GM19463 (cell line): ENCODE results near the gene ELF4.

Experiments used
- ATAC-seq: cut with Tn5 transposase; IDR thresholded peaks from one replicate; pipeline ENCODE4 v1.9.1; 2021; ENCODE audit warnings: mild to moderate bottlenecking, moderate library complexity; ENCODE audit not compliant: unreplicated experiment

The ELF4 gene

DNA sequence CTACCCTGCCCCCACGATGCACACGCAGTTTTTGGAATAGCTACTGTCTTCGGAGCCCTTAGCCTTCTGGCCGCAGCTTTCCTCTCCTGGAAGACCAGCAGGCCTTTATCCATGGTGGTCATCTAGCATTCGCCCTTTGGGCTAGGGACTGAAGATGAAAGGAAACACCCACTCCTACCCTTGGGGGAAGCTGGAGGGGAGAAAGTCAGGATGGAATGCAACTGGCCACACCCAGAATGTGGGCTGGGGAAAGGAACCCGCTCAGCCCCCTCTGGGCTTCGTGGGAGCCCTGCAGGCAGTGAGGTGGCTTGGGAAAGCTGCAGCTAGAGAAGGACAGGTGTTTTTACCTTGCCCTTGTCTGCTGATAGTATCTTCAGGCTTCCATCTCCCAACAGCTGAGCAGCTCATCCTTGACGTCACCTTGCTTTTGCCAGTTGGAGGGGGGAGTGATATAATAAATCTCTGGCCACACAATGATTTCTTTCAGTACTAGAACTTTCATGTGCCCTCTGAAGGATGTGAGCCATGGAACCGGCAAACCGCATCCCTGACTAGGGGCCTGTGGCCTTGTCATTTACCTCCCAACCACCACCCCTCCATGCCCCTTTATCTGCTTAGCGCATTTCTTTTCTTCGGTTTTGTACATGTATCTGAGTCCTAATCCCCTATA lies 59.0 kb downstream of the ELF4 start:
- no peak for ATAC-seq

DNA sequence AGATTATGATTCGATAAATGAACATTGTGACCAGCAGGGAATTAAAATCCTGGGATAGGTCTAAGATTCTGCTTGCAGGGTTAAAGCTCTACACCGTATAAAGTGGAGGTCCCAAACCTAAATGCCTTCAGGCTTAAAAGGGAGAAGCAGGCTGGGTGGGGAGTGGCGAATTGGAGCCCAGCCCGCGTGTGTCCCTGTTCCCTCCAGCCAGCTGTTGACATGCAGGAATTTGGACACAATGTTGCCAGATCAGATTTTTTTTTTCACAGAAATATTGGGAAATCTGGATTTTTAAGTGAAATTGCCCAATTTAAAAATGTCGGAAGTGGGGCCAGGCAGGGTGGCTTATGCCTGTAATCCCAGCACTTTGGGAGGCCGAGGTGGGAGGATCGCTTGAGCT lies 60.5 kb downstream of the ELF4 start:
- ATAC-seq = no peak

DNA sequence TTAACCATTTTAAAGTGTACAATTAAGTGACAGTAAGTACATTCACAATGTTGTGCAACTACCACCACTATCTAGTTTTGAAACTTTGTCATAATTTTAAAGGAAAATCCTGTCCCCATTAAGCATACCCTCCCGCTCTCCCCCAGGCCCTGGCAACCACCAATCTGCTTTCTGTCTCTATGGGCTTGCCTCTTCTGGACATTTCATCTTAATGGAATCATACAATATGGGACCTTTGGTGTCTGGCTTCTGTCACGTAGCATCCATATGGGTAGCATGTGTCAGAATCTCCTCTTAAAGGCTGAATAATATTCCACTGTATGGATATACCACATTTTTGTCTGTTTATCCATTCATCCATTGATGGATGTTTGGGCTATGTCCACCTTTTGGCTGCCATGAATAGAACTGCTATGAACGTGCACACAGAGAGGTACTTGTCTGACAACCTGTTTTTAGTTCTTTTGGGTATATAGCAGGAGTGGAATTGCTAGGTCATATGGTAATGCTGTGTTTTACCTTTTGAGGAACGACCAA lies 61.5 kb downstream of the ELF4 start:
- no peak for ATAC-seq

DNA sequence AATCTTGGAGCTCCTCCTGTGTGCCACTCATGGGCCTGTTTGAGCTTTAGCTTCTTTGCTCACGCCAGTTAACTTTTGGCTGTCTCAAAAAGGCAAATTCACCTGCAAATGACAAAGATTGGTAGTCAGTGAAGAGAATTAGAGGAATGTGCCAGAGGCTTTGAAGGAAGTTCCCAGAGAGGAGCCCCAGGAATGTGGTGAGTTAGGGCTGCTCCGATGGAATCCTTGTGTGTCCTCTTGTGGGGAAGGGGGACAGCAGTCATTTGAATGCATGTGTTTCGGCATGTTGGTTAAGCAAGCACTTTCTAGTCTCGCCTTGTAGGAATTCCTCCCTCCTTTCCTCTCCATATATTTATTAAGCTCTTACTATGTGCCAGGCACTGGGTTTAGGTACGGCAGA lies 62.9 kb downstream of the ELF4 start:
- no peak for ATAC-seq

DNA sequence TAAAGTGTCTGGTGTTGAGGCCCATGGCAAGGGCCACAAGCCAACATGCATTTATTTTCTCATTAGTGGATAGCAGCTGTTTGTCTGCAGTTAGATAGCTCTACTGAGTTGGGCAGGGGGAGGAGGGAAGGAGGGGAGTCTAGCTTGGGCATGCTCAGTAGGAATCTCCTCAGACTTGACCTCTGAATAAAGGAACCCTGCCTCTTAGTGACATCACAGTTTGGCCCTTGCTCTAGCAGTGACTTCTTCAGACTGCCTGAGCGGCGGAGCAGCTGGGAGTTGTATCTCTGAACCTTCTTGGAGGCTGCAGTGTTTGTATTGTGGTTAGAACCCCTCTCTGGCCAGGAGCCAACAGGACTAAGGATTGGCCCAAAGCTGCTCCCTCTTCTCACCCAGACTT lies 70.5 kb downstream of the ELF4 start:
- no peak for ATAC-seq

DNA sequence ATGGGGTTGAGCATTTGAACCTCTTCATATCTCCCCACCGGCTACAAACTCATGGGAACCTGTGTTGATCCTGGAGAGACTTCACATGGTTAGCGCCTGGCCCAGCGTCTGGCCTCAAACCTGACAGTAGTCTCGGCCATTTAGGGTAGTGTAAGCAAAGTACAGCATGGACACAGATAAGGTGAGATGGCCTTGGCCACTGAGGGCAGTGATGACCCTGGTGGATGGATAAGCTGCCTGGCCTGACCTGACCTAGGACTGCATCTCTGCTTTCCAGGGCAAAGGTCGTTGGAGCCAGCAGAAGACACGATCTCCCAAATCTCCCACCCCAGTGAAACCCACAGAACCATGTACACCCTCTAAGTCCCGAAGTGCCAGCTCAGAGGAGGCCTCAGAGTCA lies 76.1 kb downstream of the ELF4 start:
- ATAC-seq = no peak

DNA sequence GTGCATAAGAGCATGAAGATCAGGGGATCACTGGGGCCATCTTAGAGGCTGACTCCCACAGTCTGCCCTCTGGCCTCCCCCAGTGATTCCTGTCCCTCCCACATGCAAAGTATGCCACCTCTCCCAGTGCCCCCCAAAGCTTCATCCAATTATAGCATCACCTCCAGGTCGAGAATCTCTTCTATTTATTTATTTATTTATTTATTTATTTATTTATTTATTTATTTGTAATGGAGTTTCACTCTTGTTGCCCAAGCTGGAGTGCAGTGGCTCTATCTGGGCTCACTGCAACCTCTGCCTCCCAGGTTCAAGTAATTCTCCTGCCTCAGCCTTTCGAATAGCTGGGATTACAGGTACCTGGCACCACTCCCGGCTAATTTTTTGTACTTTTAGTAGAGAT lies 77.7 kb downstream of the ELF4 start:
- ATAC-seq = no peak

DNA sequence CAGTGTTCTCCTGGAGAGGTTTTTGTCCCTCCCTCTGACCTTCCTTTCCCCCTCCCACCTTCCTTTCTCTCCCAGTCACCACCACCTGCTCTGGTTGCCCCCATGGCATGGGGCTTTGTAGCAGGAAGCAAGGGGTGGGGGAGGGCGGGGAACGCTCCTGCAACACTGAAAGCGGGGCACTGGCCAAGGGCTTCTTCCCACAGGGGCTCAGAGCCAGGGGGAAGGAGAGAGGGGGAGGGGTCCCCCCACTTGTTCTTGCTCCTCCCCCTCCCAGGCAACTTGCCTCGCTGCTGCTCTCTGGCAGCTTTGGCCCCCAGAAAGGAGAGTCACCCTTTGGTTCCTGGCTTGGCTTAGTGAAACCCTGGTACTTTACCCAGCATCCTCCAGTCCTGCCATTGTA lies 79.5 kb downstream of the ELF4 start:
- no peak for ATAC-seq

DNA sequence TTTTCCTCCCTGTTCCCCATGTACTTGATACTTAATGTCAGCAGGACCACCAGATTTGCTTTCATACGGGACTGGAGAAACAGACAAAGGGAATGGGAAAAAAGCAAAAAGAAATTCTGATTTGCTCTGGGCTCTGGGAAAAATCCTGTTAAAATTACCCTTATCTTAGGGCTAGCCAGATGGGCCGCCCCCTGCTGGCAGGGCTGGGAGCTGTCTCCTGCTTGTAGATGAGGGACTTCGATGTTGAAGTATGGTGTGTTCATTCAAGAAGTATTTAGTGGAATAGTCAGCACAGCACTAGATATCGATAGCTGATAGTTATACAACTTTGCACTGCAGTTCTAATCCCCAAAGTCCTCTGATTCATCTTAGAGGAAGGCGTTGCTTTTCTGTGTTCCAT lies 82.1 kb downstream of the ELF4 start:
- ATAC-seq = no peak

DNA sequence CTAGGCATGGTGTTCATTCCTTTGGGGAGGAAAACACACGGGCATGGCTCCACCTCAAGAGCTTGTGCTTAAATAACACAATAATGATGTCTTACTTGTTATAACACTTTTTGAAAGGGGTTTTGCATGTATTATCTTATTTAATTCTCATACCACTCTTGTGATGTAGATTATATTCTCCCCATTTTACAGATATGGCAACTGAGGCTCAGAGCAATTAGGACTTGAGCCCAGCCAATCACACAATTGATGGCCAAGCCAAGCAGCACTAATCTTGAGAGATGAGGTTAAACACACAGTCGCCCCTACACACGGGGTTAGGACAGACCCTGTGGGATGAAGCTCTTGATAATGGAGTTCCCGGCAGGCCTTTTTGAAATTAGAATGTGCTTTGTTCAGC lies 82.7 kb downstream of the ELF4 start:
- no peak for ATAC-seq

DNA sequence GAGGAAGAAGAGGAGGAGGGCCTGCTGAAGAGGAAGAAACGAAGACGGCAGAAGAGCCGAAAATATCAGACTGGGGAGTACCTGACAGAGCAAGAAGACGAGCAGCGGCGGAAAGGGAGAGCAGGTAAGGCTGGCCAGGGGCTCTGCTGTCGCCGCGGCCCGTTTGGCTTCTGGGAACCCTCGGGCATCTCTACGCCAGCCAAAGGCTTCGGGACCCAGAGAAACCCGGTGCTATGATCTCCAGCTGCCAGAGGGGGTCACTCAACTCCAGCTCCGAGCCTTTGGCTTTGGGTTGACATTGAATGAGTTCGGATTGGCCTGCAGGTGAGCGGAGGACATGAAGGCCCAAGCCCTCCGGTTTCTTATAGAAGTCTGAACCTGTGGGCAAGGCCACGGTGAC lies 85.0 kb downstream of the ELF4 start:
- no peak for ATAC-seq

DNA sequence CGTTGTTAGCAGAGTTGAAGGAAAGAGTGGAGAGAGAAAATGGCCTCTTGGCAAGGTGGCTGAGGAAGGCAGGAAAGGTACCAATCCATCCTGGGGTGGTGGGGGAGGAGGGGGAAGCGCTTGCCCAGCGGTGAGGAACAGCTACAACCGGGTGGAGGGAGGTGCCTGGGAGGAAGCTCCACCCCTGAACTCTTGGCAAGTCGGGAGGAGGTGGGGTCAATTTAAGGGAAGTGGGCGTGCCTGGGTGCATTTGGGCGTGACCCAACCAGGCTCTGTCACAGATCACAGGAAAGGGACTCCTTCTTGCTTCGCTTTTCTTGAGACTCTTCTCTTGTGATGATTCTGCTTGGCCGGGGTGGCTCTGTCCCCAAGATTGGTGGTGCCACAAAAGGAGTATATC lies 86.2 kb downstream of the ELF4 start:
- ATAC-seq = peak; percentile 100

DNA sequence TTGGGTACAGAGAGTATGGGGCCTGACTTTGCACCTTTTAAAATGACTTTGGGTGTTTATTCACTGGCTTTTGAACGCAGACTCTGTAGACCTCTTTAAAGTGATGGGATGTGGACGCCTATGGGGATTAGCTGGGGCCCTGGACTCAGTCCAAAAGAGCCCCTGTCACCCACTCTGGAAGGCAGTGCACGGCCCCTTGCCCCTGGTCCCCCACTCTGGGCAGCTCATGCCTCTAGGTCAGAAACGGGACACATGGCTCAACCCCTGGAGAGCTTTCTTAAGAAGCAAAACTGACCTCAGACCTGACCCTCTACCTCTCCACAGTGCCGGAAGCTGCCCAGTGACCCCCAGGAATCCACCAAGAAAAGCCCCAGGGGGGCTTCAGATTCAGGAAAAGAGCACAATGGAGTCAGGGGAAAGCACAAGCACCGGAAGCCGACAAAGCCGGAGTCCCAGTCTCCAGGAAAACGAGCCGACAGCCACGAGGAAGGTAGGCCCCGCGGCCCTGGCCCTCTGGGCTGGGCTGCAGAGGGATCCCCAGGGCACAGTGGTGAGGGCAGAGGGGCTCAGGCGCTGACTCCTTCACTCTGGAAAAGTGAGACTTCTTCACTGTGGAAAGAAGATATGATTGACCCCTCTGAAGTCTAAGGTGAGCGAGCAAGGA lies 89.5 kb downstream of the ELF4 start:
- no peak for ATAC-seq

DNA sequence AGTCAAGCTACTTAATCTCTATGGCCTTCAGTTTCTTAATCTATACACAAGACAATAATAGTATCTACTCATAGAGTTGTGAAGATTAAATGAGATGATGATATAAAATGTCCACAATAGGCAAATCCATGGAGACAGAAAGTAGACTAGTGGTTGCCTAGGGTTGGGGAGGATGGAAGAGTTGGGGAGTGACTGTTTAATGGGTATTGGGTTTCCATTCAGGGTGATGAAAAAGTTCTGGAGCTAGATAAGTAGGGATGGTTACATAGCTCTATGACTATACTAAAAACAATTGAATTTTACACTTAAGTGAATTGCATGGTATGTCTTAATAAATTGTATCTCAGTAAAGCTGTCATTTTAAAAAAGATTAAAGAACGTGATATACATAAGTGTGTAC lies 92.2 kb downstream of the ELF4 start:
- no peak for ATAC-seq

DNA sequence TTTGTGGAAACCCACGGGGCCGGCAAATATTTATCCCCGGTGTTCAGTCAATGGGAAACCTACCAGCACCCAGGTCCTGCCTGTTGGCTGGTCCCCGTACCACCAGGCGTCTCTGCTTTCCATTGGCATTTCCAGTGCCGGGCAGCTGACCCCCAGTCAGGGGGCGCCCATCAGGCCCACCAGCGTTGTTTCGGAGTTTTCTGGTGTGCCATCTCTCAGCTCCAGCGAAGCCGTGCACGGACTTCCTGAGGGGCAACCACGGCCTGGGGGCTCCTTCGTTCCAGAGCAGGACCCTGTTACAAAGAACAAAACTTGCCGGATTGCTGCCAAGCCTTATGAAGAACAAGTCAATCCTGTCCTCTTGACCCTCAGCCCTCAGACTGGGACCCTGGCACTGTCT lies 95.1 kb downstream of the ELF4 start:
- ATAC-seq = no peak
